HG03354 (cell line): ENCODE results near the gene TLR9.
"Not testable (repeated sequence)": the region's sequence is repeated elsewhere in the genome, so short reads cannot be mapped to it uniquely, and the experiment has no call there.

Experiments used
- ATAC-seq: cut with Tn5 transposase; IDR thresholded peaks from one replicate; pipeline ENCODE4 v1.9.1; 2021; ENCODE audit warnings: mild to moderate bottlenecking; ENCODE audit not compliant: unreplicated experiment, poor library complexity, severe bottlenecking

TLR9 gene

DNA sequence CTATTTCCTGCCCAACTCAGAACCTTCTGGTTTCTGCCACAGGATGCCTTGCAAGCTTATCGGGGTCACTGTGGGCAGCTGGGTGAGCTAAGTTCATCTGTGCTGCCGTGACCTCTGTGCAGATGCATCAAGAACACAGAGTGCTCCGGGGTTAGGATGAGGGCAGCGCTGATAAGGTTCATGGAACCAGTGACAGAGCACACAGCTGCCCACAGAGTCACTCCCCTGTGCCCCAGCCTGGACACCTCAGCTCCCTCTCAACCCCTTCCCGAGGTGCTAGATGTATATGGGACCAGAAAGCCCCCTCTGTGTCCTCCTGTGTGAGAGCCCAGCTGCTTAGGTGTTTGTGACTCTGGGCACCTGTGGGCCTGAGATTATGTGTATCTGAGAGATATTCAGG is 43.2 kb downstream of the TLR9 start:
- no peak for ATAC-seq

DNA sequence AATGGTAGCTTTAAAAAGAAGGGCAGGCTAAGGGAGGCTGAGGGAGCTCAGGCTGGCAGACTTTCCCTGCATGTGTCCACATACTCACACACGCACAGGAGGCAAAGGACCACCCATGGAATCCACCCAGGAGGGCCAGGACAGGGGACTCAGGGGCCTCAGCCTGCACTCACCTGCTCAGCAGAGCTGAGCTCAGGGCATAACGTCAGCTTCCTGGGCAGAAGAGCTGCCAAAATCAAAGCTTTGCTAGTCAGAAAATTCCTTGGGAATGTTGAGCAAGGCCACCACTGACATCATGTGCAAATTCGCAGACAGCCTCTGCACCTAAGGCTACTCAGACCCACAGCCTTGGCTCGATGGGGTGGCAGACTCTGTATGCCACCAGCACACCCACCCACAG is 43.9 kb downstream of the TLR9 start:
- ATAC-seq, result no peak

DNA sequence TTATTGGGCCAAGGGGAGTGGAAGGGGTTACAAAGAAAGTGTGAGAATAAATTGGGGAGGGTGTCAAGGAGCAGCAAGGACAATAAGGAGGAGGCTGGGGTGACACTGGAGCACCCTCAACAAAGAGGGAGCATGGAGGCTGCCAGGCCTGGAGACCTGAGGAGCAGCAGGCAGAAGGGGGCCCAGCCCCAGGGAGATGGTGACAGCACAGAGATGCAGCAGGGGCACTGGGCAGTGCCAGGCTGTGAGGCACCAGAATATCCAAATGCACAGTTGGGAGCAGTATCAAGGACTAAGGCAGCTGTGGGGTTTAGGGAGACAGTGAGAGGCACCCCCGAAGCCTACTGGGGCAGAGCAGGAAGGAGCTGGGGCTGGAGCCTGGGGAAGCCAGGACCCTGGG is 46.9 kb downstream of the TLR9 start:
- no peak for ATAC-seq

DNA sequence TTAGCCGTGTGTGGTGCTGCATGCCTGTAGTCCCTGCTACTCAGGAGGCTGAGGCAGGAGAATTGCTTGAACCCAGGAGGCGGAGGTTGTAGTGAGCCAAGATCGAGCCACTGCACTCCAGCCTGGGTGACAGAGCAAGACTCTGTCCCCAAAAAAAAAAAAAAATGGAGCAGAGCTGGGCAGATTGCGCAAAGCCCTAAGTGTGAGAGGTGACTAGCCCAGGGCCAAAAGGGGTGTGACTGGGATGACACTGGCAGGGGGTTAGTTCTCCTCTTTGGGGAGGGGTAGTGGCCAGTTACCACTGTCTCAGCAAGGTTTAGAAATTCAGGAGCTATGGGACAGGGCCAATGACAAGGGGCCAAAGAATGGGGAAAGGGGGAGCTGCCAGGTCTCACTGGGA is 47.3 kb downstream of the TLR9 start:
- ATAC-seq, result not testable (repeated sequence)

DNA sequence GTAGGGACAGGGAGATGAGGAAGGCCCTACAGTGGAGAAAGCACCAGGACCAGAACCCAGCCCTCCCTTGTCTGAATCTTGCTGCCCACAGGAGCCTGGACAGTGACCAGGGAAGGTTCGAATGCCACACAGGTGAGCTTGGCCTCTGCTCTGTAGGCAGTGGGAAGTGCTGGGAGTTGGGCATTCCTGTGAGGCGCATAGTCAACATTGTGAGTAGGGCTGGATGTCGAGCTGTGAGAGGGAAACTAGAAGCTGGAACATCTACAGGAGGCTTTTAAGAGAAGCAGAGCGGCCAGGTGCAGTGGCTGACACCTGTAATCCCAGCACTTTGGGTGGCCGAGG is 47.8 kb downstream of the TLR9 start:
- no peak for ATAC-seq

DNA sequence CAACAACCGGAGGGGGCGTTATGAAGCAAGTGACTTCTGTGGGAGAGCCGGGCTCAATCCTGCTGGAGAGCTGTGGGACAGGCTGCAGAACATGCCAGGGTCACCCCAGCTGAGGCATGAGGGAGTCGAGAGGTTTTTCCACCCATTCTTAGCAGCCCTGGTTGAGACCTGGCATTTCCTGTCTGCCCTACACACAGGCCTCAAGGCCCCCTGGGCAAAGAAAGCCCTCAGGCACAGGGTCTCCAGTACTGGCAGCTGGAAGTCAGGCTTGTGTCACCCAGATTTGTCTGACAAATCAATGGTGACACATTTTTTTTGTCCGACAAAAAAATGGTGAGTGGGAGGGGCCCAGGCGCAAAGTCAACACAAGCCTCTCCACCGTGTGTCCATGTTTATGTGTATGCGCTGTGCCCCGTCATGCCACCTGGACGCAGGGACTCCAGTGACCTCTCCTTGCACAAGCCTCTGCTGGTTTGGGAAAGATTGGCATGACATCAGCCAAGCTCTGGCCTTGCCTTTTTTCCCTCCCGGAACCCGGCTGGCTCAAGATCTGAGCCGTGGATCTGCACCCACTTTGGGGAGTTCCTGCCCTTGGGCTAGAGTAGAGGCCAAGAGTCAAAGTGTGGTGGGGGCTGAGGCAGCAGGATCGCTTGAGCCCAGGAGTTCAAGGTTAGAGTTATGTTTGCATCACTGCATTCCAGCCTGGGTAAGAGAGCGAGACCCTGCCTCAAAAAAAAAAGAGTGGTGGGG is 48.3 kb downstream of the TLR9 start:
- ATAC-seq, result no peak

DNA sequence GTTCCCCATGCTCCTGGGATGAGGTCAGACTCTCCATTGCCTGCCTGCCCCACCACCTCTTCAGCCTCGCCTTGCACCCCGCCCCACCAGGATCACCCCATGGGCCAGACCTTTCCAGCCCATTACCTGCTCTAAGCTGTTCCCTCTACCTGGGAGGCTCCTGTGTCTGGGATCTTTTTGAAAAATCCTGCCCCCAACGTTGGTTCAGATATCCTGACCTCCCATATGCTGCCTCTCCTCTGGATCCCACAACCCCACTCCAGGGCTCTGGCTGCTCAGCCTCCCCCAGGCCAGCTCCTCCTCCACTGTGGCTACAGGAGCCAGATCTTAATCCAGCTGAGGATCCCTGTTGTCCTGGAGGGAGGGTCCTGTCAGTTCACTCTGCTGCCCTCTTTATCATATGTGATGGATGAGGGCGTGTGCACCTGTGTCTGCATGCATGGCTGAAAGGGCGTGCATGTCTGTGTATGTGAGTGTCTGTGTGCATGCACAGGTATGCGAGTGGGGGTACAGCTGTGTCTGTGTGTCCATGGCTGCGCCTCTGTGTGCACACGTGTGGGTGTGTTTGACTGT is 49.2 kb downstream of the TLR9 start:
- no peak for ATAC-seq

DNA sequence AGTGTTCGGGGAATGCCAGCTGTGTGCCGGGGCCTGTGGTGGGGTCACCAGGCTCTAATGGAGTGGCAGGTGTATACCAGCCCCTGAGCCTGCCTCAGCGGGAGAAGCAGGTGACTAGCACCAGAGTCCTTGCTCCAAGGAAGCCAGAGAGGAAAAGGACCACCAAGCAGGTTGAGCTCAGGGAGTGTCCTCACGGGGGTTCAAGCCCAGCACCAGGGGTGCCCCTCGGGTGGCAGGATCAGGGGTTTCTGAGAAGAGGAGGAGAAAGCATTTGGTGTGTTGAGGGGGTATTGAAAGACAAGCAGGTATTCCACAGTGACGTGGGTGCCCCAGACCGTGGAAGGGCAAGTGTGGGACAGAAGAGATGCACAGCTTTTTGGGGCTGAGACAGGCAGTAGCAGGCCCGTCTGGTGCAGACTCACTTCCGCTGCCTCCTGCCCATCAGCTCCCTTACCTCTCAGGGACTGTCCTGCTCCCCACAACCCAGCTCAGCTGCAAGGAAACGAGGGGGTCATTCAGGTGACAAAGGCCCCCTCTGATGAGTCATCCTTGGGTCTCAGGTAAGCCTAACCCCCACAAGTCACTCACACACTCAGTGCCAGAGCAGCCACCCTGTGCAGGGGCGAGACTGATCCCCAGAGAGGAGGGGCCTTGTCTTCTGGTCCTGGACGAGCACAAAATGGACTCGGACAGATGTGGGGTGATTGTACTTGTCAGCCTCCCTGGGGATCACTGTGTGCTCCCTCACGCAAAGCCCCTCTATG is 49.8 kb downstream of the TLR9 start:
- ATAC-seq, result no peak

DNA sequence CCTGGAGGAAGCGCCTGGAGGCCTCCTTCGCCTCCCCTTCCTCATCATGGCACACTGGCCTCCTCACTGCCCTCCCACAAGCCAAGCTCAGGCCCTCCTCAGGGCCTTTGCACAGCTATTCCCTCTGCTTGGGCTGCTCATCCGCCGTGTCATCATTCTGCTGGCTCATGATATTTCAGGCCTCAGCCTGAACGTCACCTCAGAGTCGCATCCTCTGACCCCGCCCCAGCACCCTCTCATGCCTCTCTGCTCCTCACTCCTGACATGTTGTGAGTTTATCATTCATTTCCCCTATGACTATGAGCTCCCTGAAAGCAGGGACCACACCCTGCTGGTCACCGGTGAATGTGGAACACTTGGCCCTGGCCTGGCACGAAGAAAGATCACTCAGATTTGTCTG is 50.5 kb downstream of the TLR9 start:
- no peak for ATAC-seq

DNA sequence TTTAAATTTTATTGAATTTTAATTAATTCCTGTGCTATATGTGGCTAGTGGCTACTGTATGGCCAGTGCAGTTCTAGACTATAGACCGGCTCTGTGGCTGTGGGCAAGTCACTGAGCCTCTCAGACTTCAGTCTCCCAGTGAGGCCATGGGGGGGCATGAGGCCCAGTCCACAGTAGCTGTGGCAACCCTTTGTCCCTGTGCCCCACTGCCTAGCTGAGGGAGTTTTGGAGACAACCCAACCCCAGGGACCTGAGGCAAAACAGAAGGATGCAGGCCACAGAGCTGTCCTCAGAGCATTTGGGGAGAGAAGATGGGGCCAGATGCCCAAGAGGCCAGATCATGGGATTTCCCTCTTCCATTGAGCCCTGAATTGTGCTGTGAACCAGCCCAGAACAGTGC is 52.3 kb downstream of the TLR9 start:
- ATAC-seq, result no peak

DNA sequence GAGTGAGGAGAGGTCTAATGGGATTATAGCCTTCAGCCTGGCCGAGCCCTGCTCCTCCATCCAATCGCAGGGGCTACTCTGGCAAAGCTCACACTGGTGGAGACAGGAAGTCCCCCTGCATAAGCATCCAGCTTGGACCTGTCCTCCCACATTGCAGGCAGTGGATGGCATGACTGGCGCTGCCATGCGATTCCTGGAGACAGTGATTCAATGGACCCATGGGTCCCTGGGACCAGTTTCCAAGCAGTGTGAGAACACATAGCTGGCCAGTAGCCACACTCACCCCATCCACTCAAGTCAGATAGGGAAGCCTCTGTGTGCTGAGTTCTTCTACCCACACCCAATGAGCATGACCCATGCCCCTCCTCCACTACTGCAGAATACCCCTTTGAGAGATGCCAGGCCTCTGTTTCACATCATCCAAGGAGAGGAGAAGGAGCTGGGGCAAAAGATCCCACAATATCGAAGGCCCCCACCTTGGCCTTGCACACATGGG is 53.1 kb downstream of the TLR9 start:
- no peak for ATAC-seq

DNA sequence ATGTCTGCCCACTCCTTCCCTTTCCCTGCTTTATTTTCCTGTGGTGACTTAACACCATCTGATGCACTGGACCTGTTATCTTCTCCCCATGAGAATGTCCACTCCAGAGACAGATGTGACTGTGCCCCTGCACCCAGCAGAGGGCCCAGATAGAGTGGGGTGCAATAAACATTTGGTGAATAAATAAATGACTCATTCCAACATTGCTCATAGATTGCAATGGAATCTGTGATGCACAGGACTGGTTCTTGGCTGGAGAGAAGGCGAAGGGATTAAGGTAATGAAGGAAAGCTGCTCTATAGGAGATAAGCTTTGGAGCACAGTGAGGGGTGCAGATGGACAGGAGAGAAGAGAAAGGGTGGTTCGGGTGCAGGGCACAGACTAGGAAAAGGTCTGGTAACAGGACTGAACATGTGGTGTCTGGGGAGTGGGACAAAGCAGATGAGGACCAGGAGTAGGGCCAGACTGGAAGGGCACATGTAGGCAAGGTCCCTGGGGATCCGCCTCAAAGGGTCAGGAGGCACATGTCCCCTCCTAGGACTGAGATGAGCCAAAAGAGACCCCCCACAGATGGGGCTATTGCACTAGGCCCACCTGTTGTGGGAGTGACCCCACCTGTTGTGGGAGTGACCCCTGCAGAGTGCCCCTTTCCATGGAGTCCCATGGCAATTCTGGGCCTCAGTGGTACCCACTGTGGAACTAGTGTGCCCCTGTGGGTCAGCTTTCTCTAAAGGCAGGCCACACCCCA is 53.8 kb downstream of the TLR9 start:
- no peak for ATAC-seq
